HG03280 (cell line): ENCODE results near the gene A3GALT2.

Source experiments
- ATAC-seq: cut with Tn5 transposase; IDR thresholded peaks from one replicate; pipeline ENCODE4 v1.9.1; 2021; ENCODE audit warnings: mild to moderate bottlenecking, moderate library complexity; ENCODE audit not compliant: unreplicated experiment

The A3GALT2 gene

DNA sequence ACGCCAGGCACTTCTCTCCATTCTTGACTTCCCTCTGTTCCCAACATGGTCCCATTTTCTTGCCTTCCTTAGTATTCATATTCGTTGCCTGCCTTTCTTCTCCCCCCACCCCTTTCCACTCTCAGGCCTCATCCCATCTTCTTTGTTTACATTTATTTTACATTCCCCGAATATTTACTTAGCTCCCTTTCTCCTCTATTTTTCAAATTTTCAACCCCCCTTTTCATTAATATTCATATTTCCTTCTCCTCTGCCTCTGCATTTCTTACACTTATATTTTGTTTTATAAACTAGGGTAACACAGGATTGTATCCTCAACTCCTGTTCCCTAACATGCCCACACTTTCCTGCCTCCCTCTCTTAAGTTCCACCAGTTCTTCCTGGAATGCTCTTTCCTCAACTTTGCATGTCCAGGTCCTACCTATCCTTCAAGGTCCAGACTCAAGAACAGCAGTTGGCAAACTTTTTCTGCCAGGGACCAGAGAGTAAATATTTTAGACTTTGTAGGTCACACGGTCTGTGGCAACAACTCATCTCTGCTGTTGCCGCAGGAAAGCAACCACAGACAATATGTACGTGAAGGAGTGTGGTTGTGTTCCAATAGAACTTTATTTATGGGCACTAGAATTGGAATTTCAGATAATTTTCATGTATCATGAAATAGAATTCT is 29.8 kb upstream of the A3GALT2 start:
- no peak for ATAC-seq

GRCh38 chr1:33349778-33350610 is 29.1 kb upstream of the A3GALT2 start:
- peak; percentile 79 for ATAC-seq

- ATAC-seq: peak; percentile 35
Observed at GRCh38 chr1:33349081-33349759, 28.3 kb upstream of the A3GALT2 start.

GRCh38 chr1:33348676-33349080 is 27.8 kb upstream of the A3GALT2 start:
- ATAC-seq: no peak

DNA sequence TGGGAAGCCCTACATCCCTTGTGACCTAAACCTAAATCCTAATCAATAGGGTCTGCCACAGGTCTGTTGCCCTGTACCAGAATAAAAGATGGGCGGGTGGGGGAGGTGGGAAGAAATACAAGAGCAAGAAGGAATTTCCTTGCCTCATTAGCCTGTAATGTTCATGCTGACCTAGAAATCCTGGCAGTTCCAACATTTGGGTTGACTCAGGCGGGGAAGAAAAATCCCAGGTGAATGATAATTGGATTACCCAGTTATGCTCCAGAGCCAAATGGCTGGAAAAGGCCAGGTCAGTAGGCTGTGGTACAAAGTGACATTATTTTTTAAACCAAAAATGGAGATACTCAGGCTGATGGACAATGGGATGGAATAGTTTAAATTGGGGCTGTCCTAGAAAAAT is 27.3 kb upstream of the A3GALT2 start:
- no peak for ATAC-seq

GRCh38 chr1:33347650-33347992 is 26.7 kb upstream of the A3GALT2 start:
- no peak for ATAC-seq

GRCh38 chr1:33346927-33347649 is 26.2 kb upstream of the A3GALT2 start:
- ATAC-seq: no peak

DNA sequence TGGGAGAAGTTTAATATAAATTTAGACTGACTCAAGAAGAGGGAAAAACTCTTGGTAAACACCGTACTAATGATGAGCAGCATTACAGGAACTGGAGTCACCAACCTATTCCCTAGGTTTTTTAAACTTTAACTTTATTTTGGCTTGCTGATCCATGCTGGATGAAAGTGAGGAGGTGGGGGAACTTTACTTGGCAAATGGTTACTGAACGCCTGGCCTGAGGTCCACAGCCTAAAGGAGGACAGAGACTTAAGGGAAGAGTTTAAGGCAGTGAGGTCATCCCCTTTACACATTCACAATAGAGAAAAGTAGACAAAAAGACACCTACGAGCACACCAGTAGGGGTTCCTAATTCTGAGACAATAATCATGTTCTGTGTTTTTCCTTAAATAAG is 25.6 kb upstream of the A3GALT2 start:
- ATAC-seq: no peak

GRCh38 chr1:33344896-33345560 is 24.1 kb upstream of the A3GALT2 start:
- no peak for ATAC-seq

DNA sequence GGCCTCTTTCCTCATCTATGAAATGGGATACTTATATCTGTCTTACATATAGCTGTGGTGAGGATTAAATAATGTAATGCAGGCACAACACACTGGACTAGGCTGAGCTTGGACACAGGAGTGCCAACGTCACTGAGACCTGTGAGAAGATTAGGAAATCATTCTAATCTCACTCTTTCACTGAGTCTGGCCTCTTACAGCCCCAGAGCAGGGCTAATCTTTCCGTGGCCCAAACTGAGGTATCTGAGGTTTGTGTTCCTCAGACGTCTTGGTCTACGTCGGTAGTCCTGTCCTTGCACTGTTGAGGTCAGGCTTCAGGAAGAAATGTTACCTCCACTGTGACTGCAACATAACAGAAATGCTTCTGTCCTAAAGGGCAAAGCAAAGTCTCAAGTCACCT is 22.6 kb upstream of the A3GALT2 start:
- no peak for ATAC-seq

DNA sequence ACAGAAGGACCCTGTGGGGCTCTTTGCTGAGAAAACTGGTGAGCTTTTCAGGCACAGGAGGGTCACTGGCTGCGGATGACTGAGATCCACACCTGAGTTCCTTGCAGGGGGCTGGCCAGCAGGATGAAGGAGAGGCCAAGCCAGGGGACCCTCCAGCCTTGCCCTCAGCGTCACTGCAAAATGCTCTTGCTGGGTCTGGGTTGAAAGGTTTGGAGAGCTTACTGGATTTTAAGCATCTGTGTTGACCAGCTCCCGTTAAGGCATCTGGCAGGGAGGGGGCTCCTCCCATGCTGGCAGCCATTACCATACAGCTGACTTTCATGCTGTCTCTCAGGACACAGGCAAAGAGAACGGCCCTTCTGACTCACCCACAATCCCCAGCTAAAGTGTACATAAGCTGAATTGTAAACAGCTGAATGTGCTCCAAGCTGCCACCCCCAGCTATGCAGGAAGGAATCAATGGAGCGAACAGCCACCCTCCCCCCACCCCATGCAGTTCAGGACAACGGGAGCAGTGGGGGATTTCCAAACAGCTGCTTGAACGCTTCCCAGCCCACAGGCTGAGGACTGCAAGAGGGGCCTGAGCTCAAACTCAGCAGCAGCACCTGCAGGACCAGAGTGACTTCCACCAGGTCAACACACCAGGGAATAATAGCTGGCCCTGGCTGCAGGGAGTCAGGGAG is 21.3 kb upstream of the A3GALT2 start:
- no peak for ATAC-seq

- ATAC-seq: no peak
Observed at GRCh38 chr1:33341190-33341589, 20.3 kb upstream of the A3GALT2 start.

DNA sequence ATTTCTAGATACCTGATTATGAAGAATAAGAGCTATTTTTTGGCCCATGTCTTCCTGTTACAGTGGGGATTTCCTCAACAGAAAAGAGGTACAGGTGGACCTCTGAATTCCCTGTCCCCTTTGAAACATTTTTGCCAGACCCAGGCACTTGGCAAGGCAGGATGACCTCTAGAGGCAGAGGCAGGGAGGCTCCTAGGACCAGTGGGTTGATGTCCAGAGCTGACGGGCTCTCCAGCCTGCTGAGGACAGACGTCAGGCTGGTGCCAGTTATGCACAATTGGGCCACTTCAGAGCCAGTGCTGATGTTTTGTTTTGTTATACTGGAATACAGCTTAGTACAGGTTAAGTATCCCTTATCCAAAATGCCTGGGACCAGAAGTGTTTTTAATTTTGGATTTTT is 18.5 kb upstream of the A3GALT2 start:
- no peak for ATAC-seq

DNA sequence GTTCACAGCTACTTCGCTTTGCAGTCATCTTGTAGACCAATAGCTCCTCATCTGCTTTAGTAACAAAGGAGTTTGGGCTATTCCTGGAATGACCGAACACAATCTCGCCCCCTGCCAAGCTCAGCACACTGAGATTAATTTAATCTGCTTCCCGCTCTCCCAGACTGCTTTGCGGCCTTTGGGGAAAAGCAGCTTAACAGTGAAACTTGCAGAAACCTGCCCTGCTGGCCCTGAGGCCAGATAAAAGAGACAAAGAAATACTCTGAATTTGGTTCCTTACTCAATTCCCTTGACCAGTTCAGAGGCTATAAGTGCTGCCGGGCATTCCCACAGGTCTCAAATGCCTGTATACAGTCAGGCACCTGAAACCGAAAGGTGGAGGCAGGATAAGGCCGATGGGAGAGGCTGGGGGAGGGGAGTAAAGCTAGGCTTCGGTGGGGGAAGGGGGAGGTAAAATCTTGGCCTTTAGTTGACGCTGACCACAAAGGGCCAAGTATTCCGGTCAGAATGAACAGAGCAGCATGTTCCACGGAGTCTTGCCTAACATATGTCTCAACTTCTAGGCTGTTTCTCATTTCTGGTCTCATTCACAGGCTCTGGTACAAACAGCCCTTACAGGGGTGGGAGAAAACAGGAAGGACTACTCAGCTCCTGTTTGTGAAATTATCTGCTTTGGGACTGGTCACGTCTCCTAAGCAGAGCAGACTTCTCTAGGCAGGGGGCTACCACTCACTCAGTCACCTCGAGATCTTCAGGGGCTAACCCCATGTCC is 17.7 kb upstream of the A3GALT2 start:
- ATAC-seq: no peak

DNA sequence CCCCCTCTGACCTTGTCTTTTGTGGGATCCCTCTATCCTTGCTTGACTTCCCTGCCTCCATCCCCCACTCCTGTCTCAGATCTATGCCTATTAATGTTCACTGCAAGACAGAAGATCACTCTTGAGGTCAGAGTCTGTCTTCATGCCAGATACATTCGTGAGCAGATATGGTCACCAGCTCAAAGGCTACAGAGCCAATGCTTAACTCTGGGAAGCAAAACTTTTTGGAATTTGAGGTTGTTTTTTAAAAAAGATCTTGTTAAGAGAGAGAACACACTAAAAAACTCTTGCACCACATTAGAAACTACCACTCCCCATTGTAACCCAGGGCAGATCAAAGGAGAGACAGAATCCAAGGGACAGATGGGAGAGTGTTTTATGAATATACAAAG is 17.1 kb upstream of the A3GALT2 start:
- no peak for ATAC-seq

GRCh38 chr1:33337441-33337840 is 16.5 kb upstream of the A3GALT2 start:
- ATAC-seq: no peak

GRCh38 chr1:33336580-33336979 is 15.7 kb upstream of the A3GALT2 start:
- no peak for ATAC-seq

DNA sequence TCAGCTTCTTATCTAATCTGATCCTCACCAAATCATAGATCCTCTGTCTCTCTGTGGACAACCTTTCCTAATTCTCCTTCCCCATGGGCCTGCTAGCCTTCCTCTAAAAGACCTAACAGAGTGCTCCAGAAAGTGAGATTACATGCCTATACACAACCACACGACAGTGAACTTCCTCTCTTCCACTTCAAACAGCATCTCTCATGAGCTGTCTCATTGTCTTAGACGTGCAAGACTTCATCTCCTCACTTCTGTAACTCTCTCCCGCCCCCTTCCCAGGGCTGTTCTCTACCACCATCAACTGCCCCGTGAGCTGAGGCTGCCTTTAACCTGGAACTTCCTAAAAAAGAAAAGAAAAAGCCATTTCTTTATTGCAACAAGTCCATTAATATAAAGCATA is 14.1 kb upstream of the A3GALT2 start:
- no peak for ATAC-seq

DNA sequence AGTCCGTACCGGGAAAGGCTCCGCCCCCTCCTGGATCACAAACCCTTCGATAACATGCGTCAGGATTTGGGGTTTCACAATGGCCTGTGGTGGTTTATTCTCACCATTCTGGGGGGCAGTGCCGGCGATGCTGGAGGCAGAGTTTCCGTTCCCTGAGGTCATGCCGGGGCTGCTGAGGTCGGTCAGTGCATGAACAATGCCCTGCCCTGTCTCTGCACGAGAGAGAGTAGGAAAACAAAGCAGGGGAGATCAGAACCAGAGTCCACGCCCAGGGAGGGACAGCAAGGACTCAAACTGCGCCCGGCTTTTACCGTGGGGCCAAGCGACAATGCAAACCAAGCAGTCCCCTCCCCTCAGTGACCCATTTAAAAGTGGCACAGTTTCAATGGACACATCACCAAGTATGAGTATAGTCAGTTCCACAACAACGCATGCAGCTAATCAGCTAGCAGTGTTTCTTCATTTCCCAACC is 13.2 kb upstream of the A3GALT2 start:
- ATAC-seq: no peak
